ENCODE data around the gene MAP6. TPM values are rescaled to one million over a fixed set of nuclear protein-coding genes. Genes with fewer than 3 reads are reported as not detected.

The MAP6 gene
- total and polyA plus RNA-seq, 2 experiments from 2014 or later: 0.31 to 1.2 TPM

- Histone ChIP-seq H3K27me3 (ENCODE audit: insufficient read depth) (no peaks in the 10 kb centered on the region), H3K36me3 (ENCODE audit: insufficient read depth) (no peaks in the 10 kb centered on the region), H2AFZ (peak overlapping the region; percentile 75), H3K4me3 (no peak overlapping the region), H3K27ac (ENCODE audit: low read depth) (no peak overlapping the region), H4K20me1 (replicated peaks; ENCODE audit: insufficient read depth) (no peaks in the 10 kb centered on the region), H3K9me2 (ENCODE audit: insufficient read depth) (peaks cover 3% of the 10 kb centered on the region; the same call in 1 of the 2 replicates), H3K4me2 (no peak overlapping the region), H3K4me1 (ENCODE audit: insufficient read depth) (no peaks in the 10 kb centered on the region; the same call in none of the 2 replicates), H3K79me2 (replicated peaks; ENCODE audit: insufficient read depth) (no peaks in the 10 kb centered on the region), H3F3A (replicated peaks; ENCODE audit: low read depth) (no peaks in the 10 kb centered on the region)
- Mint-ChIP-seq H3K27me3 (ENCODE audit: insufficient read depth, low read depth, poor library complexity) (peaks cover 7% of the 10 kb centered on the region), H3K9me3 (no peaks in the 10 kb centered on the region), H3K27ac (no peak overlapping the region), H3K4me3 (no peak overlapping the region), H3K36me3 (ENCODE audit: low read depth) (no peaks in the 10 kb centered on the region), H3K4me1 (peaks cover 27% of the 10 kb centered on the region)
- TF ChIP-seq ZNF114 (CRISPR knock-in tag; IDR thresholded peaks at IDR 0.05) (no peak), CTCF (conservative IDR thresholded peaks at IDR 0.05; ENCODE audit: low read depth in 2 of 2) (no peak), REST (IDR thresholded peaks at IDR 0.05; ENCODE audit: unreplicated experiment) (no peak), POLR2AphosphoS5 (IDR thresholded peaks at IDR 0.05; ENCODE audit: low read depth) (no peak), STAT1 (IDR thresholded peaks at IDR 0.05; ENCODE audit: unreplicated experiment) (no peak), ZNF331 (CRISPR knock-in tag; IDR thresholded peaks at IDR 0.05; ENCODE audit: low read depth) (no peak), JUNB (IDR thresholded peaks at IDR 0.05; ENCODE audit: unreplicated experiment) (no peak), CREB1 (CRISPR knock-in tag; IDR thresholded peaks at IDR 0.05; ENCODE audit: low read depth) (no peak), EZH2phosphoT487 (IDR thresholded peaks at IDR 0.05; ENCODE audit: unreplicated experiment) (no peak), ZNF462 (CRISPR knock-in tag; IDR thresholded peaks at IDR 0.05) (no peak), EZH2 (IDR thresholded peaks at IDR 0.05; ENCODE audit: low read depth, unreplicated experiment) (no peak), NANOG (IDR thresholded peaks at IDR 0.05; ENCODE audit: borderline replicate concordance) (no peak), ETS1 (IDR thresholded peaks at IDR 0.05) (no peak)
- ATAC-seq (no peak), DNase-seq (ENCODE audit: low spot score) (no peak)
These were observed 41.8 kb downstream of the MAP6 start for GRCh38 chr11:75626889-75627529.
